Loucy (cell line): ENCODE data around the gene ADGRG1.

Source experiments
- CTCF ChIP-seq: fragments of 200-600 bp; sonication (generic); conservative IDR thresholded peaks from 2 replicates; pipeline ENCODE4 v1.5.1; 2014; ENCODE audit warnings: mild to moderate bottlenecking, antibody characterized with exemption, low read length
- EZH2phosphoT487 ChIP-seq: fragments of 200-600 bp; IDR thresholded peaks from 2 replicates; pipeline ENCODE4 v1.6.1; 2018; ENCODE audit warnings: antibody characterized with exemption, mild to moderate bottlenecking, moderate library complexity, borderline replicate concordance

- no peak for TF ChIP-seq CTCF
- no peak for TF ChIP-seq EZH2phosphoT487
Measured at GRCh38 chr16:57689762-57690558, 61.5 kb downstream of the ADGRG1 start.
